NCI-H526 treated with DMSO at 0.1 percent for 48 hours (cell line): Measurements from ENCODE around the gene RBPJ.

ENCODE experiments used
- DNase-seq: peaks from one replicate; lab custom pipeline; 2025; lab: John Stamatoyannopoulos, UW

RBPJ gene

GRCh38 chr4:26320538-26321372, at the start of gene RBPJ:
TSS of gene RBPJ (plus strand) at chr4:26321014. CDS start at chr4:26321029, 15 bp downstream.
- DNase-seq: peak; percentile 89

DNA sequence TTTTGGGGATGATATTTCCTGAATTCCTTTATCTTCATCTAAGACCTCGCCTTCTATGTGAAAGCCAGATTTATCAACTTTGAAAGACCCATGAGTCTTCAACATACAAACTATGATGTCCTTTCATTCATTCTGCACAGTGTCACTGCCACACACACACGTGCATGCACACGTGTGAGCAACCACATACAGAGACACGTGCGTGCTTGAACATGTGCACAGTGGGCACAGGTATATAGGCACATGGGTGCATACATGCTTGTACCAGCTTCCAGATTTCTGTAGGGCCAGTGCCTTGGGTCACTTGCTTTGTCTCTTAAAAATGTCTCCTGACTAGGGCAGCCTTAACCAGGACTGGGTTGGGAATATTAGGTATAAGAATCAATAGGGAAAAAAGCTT, 49.1 kb upstream of the RBPJ start:
- DNase-seq: no peak

DNA sequence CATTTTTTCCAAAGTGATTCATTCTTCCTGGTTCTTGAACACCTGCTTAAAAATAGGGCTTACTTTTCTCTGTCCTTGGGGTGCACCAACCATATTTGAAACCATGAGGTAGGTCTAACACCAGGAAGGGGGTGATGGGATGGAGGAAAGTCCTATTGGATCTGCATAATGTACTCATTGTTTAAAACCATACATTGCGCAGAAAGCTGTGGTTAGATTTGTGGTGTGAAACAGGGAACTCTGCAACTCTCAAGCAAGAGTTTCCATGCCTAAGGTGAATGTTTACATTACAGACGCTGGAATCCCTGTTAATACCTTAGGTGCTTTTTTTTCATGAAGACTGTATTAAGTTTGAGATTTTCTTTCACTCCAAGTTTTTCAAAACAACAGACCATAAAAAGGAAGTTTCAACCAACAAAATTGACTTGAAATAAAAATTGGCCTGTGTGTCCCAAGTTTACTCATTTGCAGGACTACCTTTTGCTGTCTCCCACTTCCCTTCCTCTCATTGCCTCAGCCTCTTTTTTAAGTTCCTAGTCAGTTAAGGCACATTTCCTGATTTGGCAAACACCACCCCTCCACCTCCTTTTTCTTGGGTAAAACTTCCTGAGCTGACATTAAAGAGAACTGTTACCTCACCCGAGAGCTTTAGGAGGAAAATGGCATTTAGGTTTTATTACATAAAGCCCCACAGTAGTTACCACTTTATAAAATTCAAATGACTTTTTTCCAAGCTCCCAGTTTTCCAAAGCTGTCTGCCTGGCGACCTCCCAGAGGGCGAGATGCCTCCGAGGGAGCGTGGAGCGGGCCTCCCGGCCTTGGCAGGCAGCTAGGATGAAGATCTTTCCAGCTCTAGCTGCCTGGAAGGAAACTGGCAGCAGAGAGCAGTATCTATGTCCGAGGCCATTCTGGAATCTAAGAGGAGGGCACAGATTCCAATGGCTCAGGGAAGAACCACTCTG, 47.9 kb upstream of the RBPJ start:
- no peak for DNase-seq

DNA sequence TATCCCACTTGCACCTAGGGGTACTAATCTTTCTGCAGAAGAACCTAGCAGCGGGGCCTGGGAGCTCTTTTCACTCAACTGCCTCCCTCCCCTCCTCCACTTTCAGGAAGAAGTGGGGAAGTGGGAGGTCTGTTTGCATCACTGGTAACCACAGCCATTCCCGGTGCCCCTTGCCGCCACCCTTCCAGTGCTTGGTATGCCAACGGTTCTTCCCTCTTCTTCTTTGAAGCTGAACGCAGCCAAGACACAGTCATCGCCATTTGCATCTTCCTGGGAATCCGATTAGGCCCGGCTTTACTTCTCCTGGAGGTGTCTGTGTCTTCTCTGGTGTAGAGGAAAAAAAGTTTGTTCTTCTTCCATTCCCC, 47.2 kb upstream of the RBPJ start:
- no peak for DNase-seq

DNA sequence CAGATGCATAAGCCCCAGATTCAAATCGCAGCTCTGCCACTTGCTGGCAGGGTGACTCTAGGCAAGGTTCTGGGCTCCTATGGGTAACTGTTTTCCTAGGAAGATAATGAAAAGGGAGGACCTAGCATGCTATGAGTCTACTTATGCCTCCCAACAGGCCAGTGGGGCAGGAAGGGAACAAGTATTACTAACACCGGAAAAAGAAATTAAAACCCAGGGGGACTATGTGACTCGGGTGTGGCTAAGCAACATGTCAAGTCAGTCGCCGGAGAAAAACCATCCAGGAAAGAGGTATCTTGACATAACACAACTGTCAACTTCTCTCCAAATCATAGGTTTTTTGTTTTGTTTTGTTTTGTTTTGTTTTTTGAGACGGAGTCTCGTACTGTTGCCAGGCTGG, 45.5 kb upstream of the RBPJ start:
- no peak for DNase-seq

DNA sequence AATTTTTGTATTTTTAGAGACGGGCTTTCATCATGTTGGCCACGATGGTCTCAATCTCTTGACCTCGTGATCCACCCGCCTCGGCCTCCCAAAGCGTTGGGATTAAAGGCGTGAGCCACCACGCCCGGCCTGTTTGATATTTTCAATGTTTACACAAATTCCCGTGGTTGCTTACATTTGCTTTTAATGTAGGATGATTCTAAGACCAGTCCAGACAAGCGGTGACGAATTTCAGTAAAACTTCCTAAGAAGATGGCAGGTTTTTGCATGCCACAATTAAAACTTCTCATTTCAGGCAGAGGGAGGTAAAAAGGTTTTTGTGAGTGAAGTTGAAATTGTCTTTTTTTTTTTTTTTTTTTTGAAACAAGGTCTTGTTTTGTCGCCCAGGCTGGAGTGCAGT, 41.4 kb upstream of the RBPJ start:
- no peak for DNase-seq

DNA sequence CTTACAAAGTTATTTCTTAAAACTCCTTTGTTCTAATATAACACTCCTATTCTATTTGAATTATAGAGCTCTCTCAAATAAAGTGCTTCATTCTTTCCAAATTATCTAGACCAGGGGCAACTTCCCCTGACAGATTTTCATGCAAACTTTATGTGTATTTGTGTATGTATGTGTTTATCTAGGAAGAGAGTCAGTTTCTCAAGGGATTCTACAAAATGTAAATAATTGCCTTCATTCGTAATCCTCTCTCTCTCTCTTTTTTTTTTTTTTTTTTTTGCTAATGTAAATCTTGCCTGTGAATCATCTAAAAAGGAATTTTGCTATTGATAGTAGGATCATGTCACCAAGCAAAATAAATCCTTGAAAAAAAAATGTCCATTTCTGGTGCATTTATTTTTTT, 38.9 kb upstream of the RBPJ start:
- DNase-seq: no peak

GRCh38 chr4:26284536-26284935, 36.3 kb upstream of the RBPJ start:
- no peak for DNase-seq

GRCh38 chr4:26285272-26285671, 35.5 kb upstream of the RBPJ start:
- DNase-seq: no peak

DNA sequence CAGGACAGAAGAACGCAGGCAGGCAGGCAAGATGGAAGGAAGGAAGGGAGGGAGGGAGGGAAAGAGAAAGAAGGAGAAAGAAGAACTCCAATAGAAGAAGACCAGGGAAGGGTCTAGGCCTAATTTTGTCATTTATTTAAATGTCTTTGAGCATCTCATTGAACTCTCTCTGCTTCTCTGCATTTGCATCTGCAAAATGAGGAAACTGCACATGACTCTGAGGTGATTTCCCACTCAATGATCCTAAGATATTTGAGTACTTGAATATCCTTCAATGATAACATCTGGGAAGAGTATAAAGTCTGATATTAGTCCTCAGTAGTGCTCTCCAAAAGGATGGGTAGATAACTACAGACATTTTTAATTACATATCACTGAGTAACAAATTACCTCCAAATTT, 33.1 kb upstream of the RBPJ start:
- DNase-seq: no peak

GRCh38 chr4:26288355-26288909, 32.4 kb upstream of the RBPJ start:
- DNase-seq: no peak

GRCh38 chr4:26289401-26289800, 31.4 kb upstream of the RBPJ start:
- no peak for DNase-seq

GRCh38 chr4:26290321-26290720, 30.5 kb upstream of the RBPJ start:
- DNase-seq: no peak

DNA sequence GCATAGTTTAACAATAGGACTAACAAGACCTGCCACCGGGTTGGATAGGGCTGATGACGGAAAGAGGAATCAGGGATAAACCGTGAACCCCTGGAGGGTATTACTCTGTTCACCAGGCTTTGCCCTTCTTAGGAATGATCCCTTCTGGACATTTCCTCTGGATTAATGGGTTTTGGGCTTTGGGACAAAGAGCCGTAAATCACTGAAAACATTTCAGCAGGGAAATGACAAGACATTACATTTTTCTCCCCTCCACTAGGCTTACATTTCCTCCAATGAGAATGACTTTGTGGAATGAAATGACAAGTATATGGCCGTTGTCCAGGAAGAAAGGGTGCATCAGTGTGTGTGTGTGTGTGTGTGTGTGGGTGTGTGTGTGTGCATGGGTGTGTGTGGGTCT, 25.9 kb upstream of the RBPJ start:
- DNase-seq: no peak

DNA sequence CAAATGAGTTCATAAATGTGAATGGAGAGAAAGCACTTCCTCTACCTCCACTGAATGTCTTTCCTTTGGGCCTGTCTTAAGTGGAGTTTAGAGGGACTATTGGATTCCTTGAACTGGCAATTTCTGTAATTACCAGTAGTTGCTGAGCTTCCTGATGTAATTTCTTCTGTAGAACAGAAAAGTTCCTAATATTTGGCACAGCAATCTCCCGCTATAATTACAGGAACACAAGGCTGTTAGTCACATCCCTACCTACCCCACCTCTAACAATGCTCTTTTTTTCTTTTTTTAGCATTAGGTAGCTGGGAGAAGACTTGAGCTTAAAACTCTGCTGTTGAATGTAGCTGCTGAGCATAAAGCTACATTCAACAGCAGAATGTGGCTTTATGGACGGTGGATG, 24.8 kb upstream of the RBPJ start:
- no peak for DNase-seq

- DNase-seq: no peak
Observed at GRCh38 chr4:26296514-26296913, 24.3 kb upstream of the RBPJ start.

GRCh38 chr4:26297219-26297618, 23.6 kb upstream of the RBPJ start:
- no peak for DNase-seq

GRCh38 chr4:26298198-26298947, 22.4 kb upstream of the RBPJ start:
- no peak for DNase-seq

GRCh38 chr4:26299254-26299882, 21.4 kb upstream of the RBPJ start:
- no peak for DNase-seq

DNA sequence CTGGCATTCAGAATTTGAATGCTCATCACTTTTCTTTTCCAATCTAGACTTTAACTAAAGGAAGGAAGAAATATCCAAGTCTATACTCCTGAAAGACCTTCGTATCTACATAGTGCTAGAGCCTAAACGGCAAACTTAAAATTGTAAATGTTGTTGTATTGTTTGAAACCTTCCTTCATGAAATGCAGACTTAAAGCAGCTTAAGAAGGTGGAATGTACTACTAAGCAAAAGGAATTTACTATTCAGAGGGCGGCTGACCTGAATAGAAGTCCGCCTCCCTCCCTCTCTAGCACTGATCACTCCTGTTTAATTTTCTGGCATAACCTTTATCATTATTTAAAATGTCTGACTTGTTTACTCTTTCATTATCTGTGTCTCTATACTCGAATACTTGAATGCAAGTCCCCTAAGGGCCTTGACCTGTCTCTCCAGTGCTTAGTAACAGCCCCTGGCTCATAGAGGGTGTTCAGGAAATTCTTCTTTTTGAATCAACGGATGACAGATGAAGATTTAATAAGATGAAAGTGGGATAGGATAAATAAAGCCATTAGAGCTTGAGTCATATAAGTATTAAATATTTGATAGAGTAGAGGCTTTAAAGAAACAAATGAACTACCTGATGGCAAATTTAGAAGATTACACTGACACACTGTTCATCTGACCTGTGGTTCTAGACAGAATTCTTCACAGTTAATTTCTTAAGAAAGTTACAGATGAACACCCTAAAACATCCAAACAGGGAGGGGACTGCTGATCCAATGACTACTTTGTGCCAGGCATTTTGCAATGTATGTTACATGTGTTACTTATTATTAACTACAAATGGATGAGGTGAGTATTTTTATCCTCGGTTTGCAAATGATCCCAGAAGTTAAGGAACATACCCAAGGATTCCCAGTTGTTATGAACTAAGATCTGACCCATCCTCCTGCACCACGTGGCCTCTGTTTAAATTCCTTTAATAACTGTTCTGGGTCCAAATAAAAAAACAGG, 20.2 kb upstream of the RBPJ start:
- DNase-seq: no peak
